ENCODE results near the gene DDB1. TPM values are rescaled to one million over a fixed set of nuclear protein-coding genes. Genes with fewer than 3 reads are reported as not detected.
A peak's percentile ranks its signal among the peaks of the same experiment; 100 is the strongest.

The DDB1 gene
- total RNA-seq, 2 experiments from 2014 or later, result 202 to 214 TPM

- DNase-seq (no peak), ATAC-seq (no peak)
- H3K4me1 Mint-ChIP-seq (ENCODE audit: low read depth), result peaks cover 30% of the 10 kb centered on the region
- no peaks in the 10 kb centered on the region for H3K9me3 Mint-ChIP-seq (ENCODE audit: insufficient read depth)
- H3K27ac Mint-ChIP-seq, result no peak overlapping the region
- POLR2A ChIA-PET, result interaction anchor here (1.0 to 1.4 kb wide), 2 partner anchors 18 to 31 kb away, joined by 3 to 5 read pairs; no protein-coding TSS in a partner anchor
- H3K27me3 Mint-ChIP-seq (ENCODE audit: low read depth), result no peaks in the 10 kb centered on the region
- no peak overlapping the region for H3K4me3 Mint-ChIP-seq
- CTCF ChIA-PET, result interaction anchor here (2.5 to 3.4 kb wide), 2 partner anchors 18 to 31 kb away, joined by 20 read pairs; no protein-coding TSS in a partner anchor
- H3K36me3 Mint-ChIP-seq (ENCODE audit: low read depth), result peaks cover 71% of the 10 kb centered on the region
Observed at GRCh38 chr11:61367406-61367805, 34.5 kb upstream of the DDB1 start.

- Mint-ChIP-seq H3K27me3 (ENCODE audit: low read depth) (no peaks in the 10 kb centered on the region), H3K9me3 (ENCODE audit: insufficient read depth) (no peaks in the 10 kb centered on the region), H3K36me3 (ENCODE audit: low read depth) (peaks cover 50% of the 10 kb centered on the region), H3K27ac (no peak overlapping the region), H3K4me1 (ENCODE audit: low read depth) (peaks cover 37% of the 10 kb centered on the region), H3K4me3 (peak overlapping the region; percentile 95)
- POLR2A ChIA-PET, result interaction anchor here (1.2 to 5.5 kb wide), 3 partner anchors 16 to 65 kb away, joined by 3 to 72 read pairs (median 25); partner anchors contain the start of genes CPSF7, DDB1, SDHAF2 and TKFC
- DNase-seq (no peak), ATAC-seq (no peak)
- CTCF ChIA-PET, result interaction anchor here (0.7 to 5.0 kb wide), 5 partner anchors 21 to 71 kb away, joined by 4 to 105 read pairs (median 19); partner anchors contain the start of gene TMEM216
Observed at GRCh38 chr11:61364012-61364675, 31.2 kb upstream of the DDB1 start.

GRCh38 chr11:61362542-61362875 lies 29.6 kb upstream of the DDB1 start:
- DNase-seq (peak; percentile 60), ATAC-seq (peak; percentile 28)
- Mint-ChIP-seq H3K27me3 (ENCODE audit: low read depth) (no peaks in the 10 kb centered on the region), H3K27ac (peak overlapping the region; percentile 94), H3K4me3 (peak overlapping the region; percentile 95), H3K4me1 (ENCODE audit: low read depth) (peaks cover 37% of the 10 kb centered on the region), H3K9me3 (ENCODE audit: insufficient read depth) (no peaks in the 10 kb centered on the region), H3K36me3 (ENCODE audit: low read depth) (peaks cover 39% of the 10 kb centered on the region)
- ChIA-PET POLR2A (interaction anchor here (0.8 to 5.5 kb wide), 14 partner anchors 8 to 73 kb away, joined by 3 to 72 read pairs (median 8); partner anchors contain the start of genes CPSF7, DDB1, SDHAF2 and TKFC), CTCF (interaction anchor here (0.7 to 5.0 kb wide), 15 partner anchors 8 to 260 kb away, joined by 3 to 105 read pairs (median 7); partner anchors contain the start of genes CD5, DDB1, TKFC and TMEM216)

GRCh38 chr11:61361741-61362541 lies 29.0 kb upstream of the DDB1 start, which contains the start of the genes CYB561A3 and TMEM138:
Gene CYB561A3 (minus strand): TSS chr11:61361882. CDS start chr11:61356713, 5,169 bp downstream.
Gene TMEM138 (plus strand): TSS chr11:61362374. CDS start chr11:61364391, 2,017 bp downstream.
- Mint-ChIP-seq H3K27ac (peak within 1 kb of the TSS; percentile 94), H3K36me3 (ENCODE audit: low read depth) (peaks cover 35% of the 10 kb centered on the region), H3K9me3 (ENCODE audit: insufficient read depth) (no peaks in the 10 kb centered on the region), H3K4me3 (peak within 1 kb of the TSS; percentile 95), H3K4me1 (ENCODE audit: low read depth) (peaks cover 37% of the 10 kb centered on the region), H3K27me3 (ENCODE audit: low read depth) (no peaks in the 10 kb centered on the region)
- POLR2A ChIA-PET, result interaction anchor here (0.9 to 5.5 kb wide), 17 partner anchors 9 to 73 kb away, joined by 3 to 72 read pairs (median 6); partner anchors contain the start of genes CPSF7, DDB1, SDHAF2 and TKFC
- ATAC-seq (peak; percentile 97), DNase-seq (peak; percentile 95)
- CTCF ChIA-PET, result interaction anchor here (0.8 to 5.0 kb wide), 14 partner anchors 7 to 260 kb away, joined by 3 to 105 read pairs (median 8); partner anchors contain the start of genes CD5, DDB1, TKFC and TMEM216

GRCh38 chr11:61361237-61361740 lies 28.4 kb upstream of the DDB1 start:
- H3K9me3 Mint-ChIP-seq (ENCODE audit: insufficient read depth), result no peaks in the 10 kb centered on the region
- DNase-seq, result no peak
- peak overlapping the region; percentile 94 for H3K27ac Mint-ChIP-seq
- no peak for ATAC-seq
- H3K4me1 Mint-ChIP-seq (ENCODE audit: low read depth), result peaks cover 37% of the 10 kb centered on the region
- H3K4me3 Mint-ChIP-seq, result peak overlapping the region; percentile 95
- peaks cover 28% of the 10 kb centered on the region for H3K36me3 Mint-ChIP-seq (ENCODE audit: low read depth)
- POLR2A ChIA-PET, result interaction anchor here (1.0 to 5.5 kb wide), 10 partner anchors 13 to 68 kb away, joined by 3 to 72 read pairs (median 8); partner anchors contain the start of genes CPSF7, DDB1, SDHAF2 and TKFC
- H3K27me3 Mint-ChIP-seq (ENCODE audit: low read depth), result no peaks in the 10 kb centered on the region
- CTCF ChIA-PET, result interaction anchor here (0.9 to 5.0 kb wide), 9 partner anchors 13 to 107 kb away, joined by 3 to 105 read pairs (median 9); partner anchors contain the start of genes DDB1, TKFC, TMEM216 and VWCE

GRCh38 chr11:61359516-61359915 lies 26.6 kb upstream of the DDB1 start:
- Mint-ChIP-seq H3K9me3 (ENCODE audit: insufficient read depth) (no peaks in the 10 kb centered on the region), H3K36me3 (ENCODE audit: low read depth) (peaks cover 21% of the 10 kb centered on the region), H3K27me3 (ENCODE audit: low read depth) (no peaks in the 10 kb centered on the region), H3K4me1 (ENCODE audit: low read depth) (peaks cover 37% of the 10 kb centered on the region), H3K4me3 (no peak overlapping the region), H3K27ac (peak overlapping the region; percentile 12)
- DNase-seq, result no peak
- POLR2A ChIA-PET, result interaction anchor here (1.2 kb wide), 1 partner anchor 28 kb away, joined by 3 read pairs; no protein-coding TSS in a partner anchor
- ATAC-seq, result no peak
- CTCF ChIA-PET, result interaction anchor here (0.7 to 5.0 kb wide), 4 partner anchors 23 to 76 kb away, joined by 3 to 105 read pairs (median 4); no protein-coding TSS in a partner anchor

- ATAC-seq (no peak), DNase-seq (no peak)
- H3K4me1 Mint-ChIP-seq (ENCODE audit: low read depth), result peaks cover 32% of the 10 kb centered on the region
- no peak overlapping the region for H3K4me3 Mint-ChIP-seq
- POLR2A ChIA-PET, result interaction anchor here (0.7 kb wide), 1 partner anchor 25 kb away, joined by 3 read pairs; no protein-coding TSS in a partner anchor
- H3K9me3 Mint-ChIP-seq (ENCODE audit: insufficient read depth), result no peaks in the 10 kb centered on the region
- H3K36me3 Mint-ChIP-seq (ENCODE audit: low read depth), result peaks cover 12% of the 10 kb centered on the region
- H3K27ac Mint-ChIP-seq, result no peak overlapping the region
- H3K27me3 Mint-ChIP-seq (ENCODE audit: low read depth), result no peaks in the 10 kb centered on the region
- CTCF ChIA-PET, result interaction anchor here (1.9 to 4.3 kb wide), 2 partner anchors 23 to 27 kb away, joined by 8 to 39 read pairs; no protein-coding TSS in a partner anchor
Observed at GRCh38 chr11:61358566-61358965, 25.7 kb upstream of the DDB1 start.

- no peak for ATAC-seq
Observed at GRCh38 chr11:61357894-61358239, 25.0 kb upstream of the DDB1 start.

GRCh38 chr11:61357233-61357893 lies 24.5 kb upstream of the DDB1 start:
- DNase-seq (no peak), ATAC-seq (no peak)
- POLR2A ChIA-PET, result interaction anchor here (0.6 to 1.1 kb wide), 2 partner anchors 21 to 726 kb away, joined by 4 read pairs; no protein-coding TSS in a partner anchor
- H3K4me3 Mint-ChIP-seq, result no peak overlapping the region
- H3K4me1 Mint-ChIP-seq (ENCODE audit: low read depth), result peaks cover 22% of the 10 kb centered on the region
- H3K27ac Mint-ChIP-seq, result no peak overlapping the region
- H3K27me3 Mint-ChIP-seq (ENCODE audit: low read depth), result no peaks in the 10 kb centered on the region
- H3K9me3 Mint-ChIP-seq (ENCODE audit: insufficient read depth), result no peaks in the 10 kb centered on the region
- CTCF ChIA-PET, result interaction anchor here (1.4 to 4.3 kb wide), 3 partner anchors 22 to 36 kb away, joined by 4 to 39 read pairs (median 8); no protein-coding TSS in a partner anchor
- peaks cover 17% of the 10 kb centered on the region for H3K36me3 Mint-ChIP-seq (ENCODE audit: low read depth)

More at GRCh38 chr11:61357894-61358239, 25.0 kb upstream of the DDB1 start:
- no peak overlapping the region for H3K4me3 Mint-ChIP-seq
- peaks cover 18% of the 10 kb centered on the region for H3K36me3 Mint-ChIP-seq (ENCODE audit: low read depth)
- peaks cover 25% of the 10 kb centered on the region for H3K4me1 Mint-ChIP-seq (ENCODE audit: low read depth)
- ChIA-PET POLR2A (interaction anchor here (0.6 to 1.1 kb wide), 2 partner anchors 22 to 725 kb away, joined by 4 read pairs; no protein-coding TSS in a partner anchor), CTCF (interaction anchor here (1.4 to 4.3 kb wide), 3 partner anchors 23 to 36 kb away, joined by 4 to 39 read pairs (median 8); no protein-coding TSS in a partner anchor)
- no peak for DNase-seq
- no peaks in the 10 kb centered on the region for H3K27me3 Mint-ChIP-seq (ENCODE audit: low read depth)
- no peak overlapping the region for H3K27ac Mint-ChIP-seq
- no peaks in the 10 kb centered on the region for H3K9me3 Mint-ChIP-seq (ENCODE audit: insufficient read depth)

- DNase-seq (no peak), ATAC-seq (no peak)
- Mint-ChIP-seq H3K27ac (no peak overlapping the region), H3K36me3 (ENCODE audit: low read depth) (peaks cover 20% of the 10 kb centered on the region), H3K9me3 (ENCODE audit: insufficient read depth) (no peaks in the 10 kb centered on the region), H3K27me3 (ENCODE audit: low read depth) (no peaks in the 10 kb centered on the region), H3K4me3 (no peak overlapping the region), H3K4me1 (ENCODE audit: low read depth) (peaks cover 22% of the 10 kb centered on the region)
- ChIA-PET POLR2A (interaction anchor here (1.1 to 1.3 kb wide), 2 partner anchors 20 to 23 kb away, joined by 4 read pairs; no protein-coding TSS in a partner anchor), CTCF (interaction anchor here (1.3 to 4.3 kb wide), 4 partner anchors 12 to 29 kb away, joined by 4 to 39 read pairs (median 6); no protein-coding TSS in a partner anchor)
Observed at GRCh38 chr11:61356706-61357105, 23.8 kb upstream of the DDB1 start.

Data from activated CD8-positive, alpha-beta T cell treated with anti-CD3 and anti-CD28 coated beads, Interleukin-2, amount 10 ng/mL, durations not matched to agents 7 days and 5 days (primary cell).